ENCODE data around the gene ZNF771. TPM values are rescaled to one million over a fixed set of nuclear protein-coding genes. Genes with fewer than 3 reads are reported as not detected.
"Not testable (repeated sequence)": the region's sequence is repeated elsewhere in the genome, so short reads cannot be mapped to it uniquely, and the experiment has no call there.

The ZNF771 gene
- total and polyA plus RNA-seq, 4 donors: 8.1 to 20.5 (median 16.4) TPM

- no peak overlapping the region for H3K4me3 ChIP-seq (ENCODE audit: low read depth, low read length)
- no peak overlapping the region for H3K27ac ChIP-seq (ENCODE audit: low read depth, low read length)
- 93% methylated on average over 6 of the region's 6 CpGs for WGBS (ENCODE audit: insufficient coverage)
- H3K4me1 ChIP-seq (ENCODE audit: control insufficient read depth, insufficient read depth, low read length): peaks cover 34% of the 10 kb centered on the region
- H3K36me3 ChIP-seq (ENCODE audit: control insufficient read depth, insufficient read depth, low read length): peaks cover 8% of the 10 kb centered on the region
- no peak for DNase-seq (ENCODE audit: low read depth in 4 of 6, low spot score in 6 of 6)
- H3K27me3 ChIP-seq (ENCODE audit: control insufficient read depth, insufficient read depth, low read length): no peaks in the 10 kb centered on the region
- no peaks in the 10 kb centered on the region for H3K9me3 ChIP-seq (ENCODE audit: control insufficient read depth, insufficient read depth, low read length)
Measured at GRCh38 chr16:30380803-30381208, 26.6 kb upstream of the ZNF771 start.

- no peak for DNase-seq (ENCODE audit: low read depth in 4 of 6, low spot score in 6 of 6)
- no peak overlapping the region for H3K27ac ChIP-seq (ENCODE audit: low read depth, low read length)
- no peak overlapping the region for H3K4me3 ChIP-seq (ENCODE audit: low read depth, low read length)
- no peaks in the 10 kb centered on the region for H3K9me3 ChIP-seq (ENCODE audit: control insufficient read depth, insufficient read depth, low read length)
- peaks cover 32% of the 10 kb centered on the region for H3K4me1 ChIP-seq (ENCODE audit: control insufficient read depth, insufficient read depth, low read length)
- H3K36me3 ChIP-seq (ENCODE audit: control insufficient read depth, insufficient read depth, low read length): peaks cover 5% of the 10 kb centered on the region
- no CpG with 5 or more reads among the region's 13 CpGs for WGBS (ENCODE audit: insufficient coverage)
- no peaks in the 10 kb centered on the region for H3K27me3 ChIP-seq (ENCODE audit: control insufficient read depth, insufficient read depth, low read length)
Measured at GRCh38 chr16:30381291-30382041, 25.9 kb upstream of the ZNF771 start.

- no peak for DNase-seq (ENCODE audit: low read depth in 4 of 6, low spot score in 6 of 6)
- WGBS (ENCODE audit: insufficient coverage): 69% methylated on average over 9 of the region's 12 CpGs
- no peaks in the 10 kb centered on the region for H3K27me3 ChIP-seq (ENCODE audit: control insufficient read depth, insufficient read depth, low read length)
- H3K27ac ChIP-seq (ENCODE audit: low read depth, low read length): no peak within 1 kb of the TSS
- peaks cover 23% of the 10 kb centered on the region for H3K4me1 ChIP-seq (ENCODE audit: control insufficient read depth, insufficient read depth, low read length)
- H3K36me3 ChIP-seq (ENCODE audit: control insufficient read depth, insufficient read depth, low read length): peaks cover 5% of the 10 kb centered on the region
- no peaks in the 10 kb centered on the region for H3K9me3 ChIP-seq (ENCODE audit: control insufficient read depth, insufficient read depth, low read length)
- no peak within 1 kb of the TSS for H3K4me3 ChIP-seq (ENCODE audit: low read depth, low read length)
Measured at GRCh38 chr16:30382111-30382881, 25.1 kb upstream of the ZNF771 start, which contains the start of gene SEPTIN1. Gene SEPTIN1 (minus strand): TSS chr16:30382561. CDS start chr16:30382542, 19 bp downstream.

- H3K36me3 ChIP-seq (ENCODE audit: control insufficient read depth, insufficient read depth, low read length): peaks cover 5% of the 10 kb centered on the region
- peaks cover 13% of the 10 kb centered on the region for H3K4me1 ChIP-seq (ENCODE audit: control insufficient read depth, insufficient read depth, low read length)
- H3K9me3 ChIP-seq (ENCODE audit: control insufficient read depth, insufficient read depth, low read length): no peaks in the 10 kb centered on the region
- H3K4me3 ChIP-seq (ENCODE audit: low read depth, low read length): no peak overlapping the region
- no peak for DNase-seq (ENCODE audit: low read depth in 4 of 6, low spot score in 6 of 6)
- no peak overlapping the region for H3K27ac ChIP-seq (ENCODE audit: low read depth, low read length)
- no peaks in the 10 kb centered on the region for H3K27me3 ChIP-seq (ENCODE audit: control insufficient read depth, insufficient read depth, low read length)
- WGBS (ENCODE audit: insufficient coverage): 51% methylated on average over 2 of the region's 2 CpGs
Measured at GRCh38 chr16:30383521-30383920, 23.9 kb upstream of the ZNF771 start.

DNA sequence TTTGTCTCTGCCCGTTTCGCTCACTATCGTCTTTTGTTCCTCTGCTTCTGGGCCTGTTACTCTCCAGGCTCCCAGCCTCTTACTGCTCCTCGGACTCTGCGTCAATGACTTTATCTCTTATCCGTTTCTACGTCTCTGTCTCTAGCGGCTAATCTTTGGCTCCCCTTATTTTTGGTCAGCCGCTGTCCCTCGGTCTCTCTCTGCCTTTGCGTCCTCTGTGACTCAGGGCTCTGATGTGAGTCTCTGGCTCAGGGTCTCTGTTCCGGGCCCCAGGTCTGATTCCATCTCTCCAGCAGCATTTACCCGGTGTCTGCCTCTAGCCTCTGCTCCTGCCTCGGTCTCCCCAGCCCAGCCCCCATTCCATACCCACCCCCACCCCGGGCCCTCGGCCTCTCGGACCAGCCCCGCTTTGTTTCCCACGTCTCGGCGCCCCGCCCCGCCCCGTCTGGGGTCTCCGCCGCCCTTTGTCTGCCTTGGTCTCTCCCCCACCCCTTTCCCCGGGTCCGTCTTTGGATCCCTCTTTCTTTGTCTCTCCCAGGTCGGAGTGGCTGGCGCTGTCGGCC, 12.7 kb upstream of the ZNF771 start:
- Histone ChIP-seq H3K36me3 (ENCODE audit: control insufficient read depth, insufficient read depth, low read length) (peaks cover 21% of the 10 kb centered on the region), H3K27ac (ENCODE audit: low read depth, low read length) (peak overlapping the region; percentile 96), H3K9me3 (ENCODE audit: control insufficient read depth, insufficient read depth, low read length) (no peaks in the 10 kb centered on the region), H3K27me3 (ENCODE audit: control insufficient read depth, insufficient read depth, low read length) (no peaks in the 10 kb centered on the region), H3K4me3 (ENCODE audit: low read depth, low read length) (peak overlapping the region; percentile 80), H3K4me1 (ENCODE audit: control insufficient read depth, insufficient read depth, low read length) (peaks cover 37% of the 10 kb centered on the region)
- DNase-seq (ENCODE audit: low read depth in 4 of 6, low spot score in 6 of 6): peak in 2 of 6 donors; percentile 76 to 77
- WGBS (ENCODE audit: insufficient coverage): under 1% methylated on average over 29 of the region's 31 CpGs

DNA sequence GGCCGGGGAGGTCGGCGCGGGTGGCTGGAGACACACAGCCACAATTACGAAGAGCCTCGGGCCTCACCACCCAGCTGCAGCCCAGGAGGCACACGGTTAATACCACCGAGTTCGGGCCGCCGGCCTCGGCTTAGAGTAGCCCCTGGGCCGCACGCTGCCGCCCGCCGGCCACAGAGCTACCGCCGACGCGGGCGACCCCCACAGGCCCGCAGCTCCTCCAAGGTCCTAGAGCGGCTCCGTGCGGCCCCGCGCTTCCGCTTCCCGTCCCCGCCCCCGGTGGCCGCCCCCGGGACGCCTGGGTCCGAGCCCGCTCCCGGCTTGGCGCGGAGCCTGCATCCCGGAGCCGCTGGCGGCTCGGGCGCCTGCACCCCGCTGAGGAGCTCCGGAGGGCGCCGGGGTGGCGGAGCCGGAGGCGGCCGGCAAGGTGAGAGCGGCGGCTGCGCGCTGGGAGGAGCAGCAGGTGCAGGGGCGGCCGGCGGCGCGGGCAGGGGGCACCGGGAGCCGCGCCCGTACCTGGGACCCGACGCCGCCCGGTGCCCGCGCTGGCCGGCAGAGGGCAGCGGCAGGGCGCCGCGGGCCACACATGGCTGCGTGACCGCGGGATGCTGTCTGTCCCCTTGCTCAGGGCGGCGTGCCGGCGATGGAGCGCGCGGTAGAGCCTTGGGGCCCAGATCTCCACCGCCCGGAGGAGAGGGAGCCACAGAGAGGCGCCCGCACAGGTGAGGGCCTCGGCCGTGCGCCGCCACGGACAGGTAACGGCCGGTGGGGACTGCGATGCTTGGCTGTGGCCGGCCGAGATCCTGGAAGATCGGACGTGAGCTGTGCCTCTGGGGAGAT, 12.0 kb upstream of the ZNF771 start, which contains the start of gene ZNF48:
Gene ZNF48 (plus strand): TSS at position 266 of the 837 bp plus-strand sequence. CDS start 375 bp downstream, at position 641.
- Histone ChIP-seq H3K27ac (ENCODE audit: low read depth, low read length) (peak within 1 kb of the TSS; percentile 96), H3K27me3 (ENCODE audit: control insufficient read depth, insufficient read depth, low read length) (no peaks in the 10 kb centered on the region), H3K9me3 (ENCODE audit: control insufficient read depth, insufficient read depth, low read length) (no peaks in the 10 kb centered on the region), H3K4me1 (ENCODE audit: control insufficient read depth, insufficient read depth, low read length) (peaks cover 44% of the 10 kb centered on the region), H3K4me3 (ENCODE audit: low read depth, low read length) (peak within 1 kb of the TSS; percentile 80), H3K36me3 (ENCODE audit: control insufficient read depth, insufficient read depth, low read length) (peaks cover 21% of the 10 kb centered on the region)
- under 1% methylated on average over 100 of the region's 103 CpGs for WGBS (ENCODE audit: insufficient coverage)
- peak in 3 of 6 donors; percentile 84 to 98 (median 97) for DNase-seq (ENCODE audit: low read depth in 4 of 6, low spot score in 6 of 6)

- Histone ChIP-seq H3K27ac (ENCODE audit: low read depth, low read length) (peak overlapping the region; percentile 67), H3K9me3 (ENCODE audit: control insufficient read depth, insufficient read depth, low read length) (no peaks in the 10 kb centered on the region), H3K27me3 (ENCODE audit: control insufficient read depth, insufficient read depth, low read length) (no peaks in the 10 kb centered on the region), H3K4me3 (ENCODE audit: low read depth, low read length) (peak overlapping the region; percentile 75), H3K4me1 (ENCODE audit: control insufficient read depth, insufficient read depth, low read length) (peaks cover 51% of the 10 kb centered on the region), H3K36me3 (ENCODE audit: control insufficient read depth, insufficient read depth, low read length) (peaks cover 21% of the 10 kb centered on the region)
- WGBS (ENCODE audit: insufficient coverage): 12% methylated on average over 10 of the region's 13 CpGs
- peak in 1 of 6 donors; percentile 70 for DNase-seq (ENCODE audit: low read depth in 4 of 6, low spot score in 6 of 6)
Measured at GRCh38 chr16:30395992-30396585, 11.3 kb upstream of the ZNF771 start.

- WGBS (ENCODE audit: insufficient coverage): no CpG with 5 or more reads among the region's 4 CpGs
- Histone ChIP-seq H3K36me3 (ENCODE audit: control insufficient read depth, insufficient read depth, low read length) (peaks cover 21% of the 10 kb centered on the region), H3K4me1 (ENCODE audit: control insufficient read depth, insufficient read depth, low read length) (peaks cover 53% of the 10 kb centered on the region)
- not testable (repeated sequence) for H3K27ac ChIP-seq (ENCODE audit: low read depth, low read length); H3K9me3 ChIP-seq (ENCODE audit: control insufficient read depth, insufficient read depth, low read length); DNase-seq (ENCODE audit: low read depth in 4 of 6, low spot score in 6 of 6); H3K4me3 ChIP-seq (ENCODE audit: low read depth, low read length); H3K27me3 ChIP-seq (ENCODE audit: control insufficient read depth, insufficient read depth, low read length)
Measured at GRCh38 chr16:30396627-30397026, 10.8 kb upstream of the ZNF771 start.

Measured in spinal cord (tissue), 10 donors.